Left ventricle myocardium superior (tissue), 1 donor: Measurements from ENCODE around the gene OR2S2. TPM values are rescaled to one million over a fixed set of nuclear protein-coding genes. Genes with fewer than 3 reads are reported as not detected.

Experiments used
- ATAC-seq: fragments of 200-7000 bp; cut with Tn5 transposase; one replicate; pipeline ENCODE4 v1.9.1; 2020; ENCODE audit warnings: mild to moderate bottlenecking, moderate library complexity
- DNase-seq: peaks from one replicate; pipeline ENCODE4 v3.0.0-alpha.2; 2020
- intact Hi-C: fragments of 100-400 bp; cut with micrococcal nuclease; formaldehyde crosslinking; loops from one replicate; pipeline ENCODE4 v1.11.0; 2022
- total RNA-seq: library from RNA; stranded (reverse); fragmentation: NEBNext Ultra II Directional; extraction: Animal tissue kit (Norgen Biotek cat#: 25700); gene quantifications from one replicate; pipeline ENCODE4 v1.2.1, GENCODE V29; 2021
- donor health status: DM: no; HTN: yes; CAD: no; lungs with severe emphysema.

OR2S2 gene
- total RNA-seq, 1 donor from 2014 or later = not detected

DNA sequence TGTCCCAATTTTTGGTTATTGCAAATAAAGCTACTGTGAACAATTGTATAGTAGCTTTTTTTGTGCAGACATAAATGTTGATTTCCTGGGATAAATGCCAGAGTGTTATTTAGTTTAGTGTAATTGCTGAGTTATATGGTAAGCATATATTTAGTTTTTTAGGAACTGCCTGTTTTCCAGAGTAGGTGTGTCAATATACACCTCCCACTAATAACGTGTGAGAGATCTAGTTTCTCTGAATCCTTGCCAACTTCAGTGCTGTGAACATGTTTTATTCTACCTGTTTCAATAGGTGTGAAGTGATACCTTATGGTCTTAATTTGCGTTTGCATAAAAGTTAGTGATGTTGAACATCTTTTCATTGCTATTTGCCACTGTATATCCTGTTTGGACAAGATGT, 9.1 kb upstream of the OR2S2 start:
- DNase-seq (no peak), ATAC-seq (no peak)
- intact Hi-C loops = no loop called here

- DNase-seq (no peak), ATAC-seq (no peak)
- intact Hi-C loops = no loop called here
Measured at GRCh38 chr9:35966433-35966832, 8.5 kb upstream of the OR2S2 start.

- intact Hi-C loops = no loop called here
- DNase-seq (no peak), ATAC-seq (no peak)
Measured at GRCh38 chr9:35965011-35965410, 7.1 kb upstream of the OR2S2 start.

- intact Hi-C loops = no loop called here
- ATAC-seq (peak; percentile 85), DNase-seq (peak; percentile 56)
Measured at GRCh38 chr9:35962126-35962906, 4.4 kb upstream of the OR2S2 start.

- intact Hi-C loops = no loop called here
- DNase-seq (no peak), ATAC-seq (no peak)
Measured at GRCh38 chr9:35960039-35960655, 2.2 kb upstream of the OR2S2 start.

DNA sequence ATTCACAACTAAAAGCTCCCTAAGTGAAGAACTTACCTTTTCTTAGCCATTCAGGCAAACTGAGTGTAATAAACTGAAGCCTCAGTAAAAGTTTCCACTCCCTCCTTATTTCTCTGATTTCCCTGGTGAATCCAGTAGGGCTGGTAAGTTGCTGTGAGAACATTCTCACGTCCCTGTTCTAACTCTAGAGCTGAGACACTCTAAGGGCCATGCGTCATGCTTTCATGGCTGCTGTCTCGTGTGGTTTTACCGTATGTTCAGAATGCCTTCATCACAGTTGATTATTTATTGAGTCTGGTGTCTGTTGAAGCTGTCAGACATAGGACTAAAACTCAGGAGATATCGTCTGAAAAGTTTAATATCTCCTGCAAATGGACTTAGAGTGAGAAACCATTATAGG, 1.3 kb downstream of the OR2S2 start:
- intact Hi-C loops = loop anchor here (5.0 kb wide), 1 partner anchor 61 kb away; no protein-coding TSS in a partner anchor
- no peak for DNase-seq
- ATAC-seq = no peak

DNA sequence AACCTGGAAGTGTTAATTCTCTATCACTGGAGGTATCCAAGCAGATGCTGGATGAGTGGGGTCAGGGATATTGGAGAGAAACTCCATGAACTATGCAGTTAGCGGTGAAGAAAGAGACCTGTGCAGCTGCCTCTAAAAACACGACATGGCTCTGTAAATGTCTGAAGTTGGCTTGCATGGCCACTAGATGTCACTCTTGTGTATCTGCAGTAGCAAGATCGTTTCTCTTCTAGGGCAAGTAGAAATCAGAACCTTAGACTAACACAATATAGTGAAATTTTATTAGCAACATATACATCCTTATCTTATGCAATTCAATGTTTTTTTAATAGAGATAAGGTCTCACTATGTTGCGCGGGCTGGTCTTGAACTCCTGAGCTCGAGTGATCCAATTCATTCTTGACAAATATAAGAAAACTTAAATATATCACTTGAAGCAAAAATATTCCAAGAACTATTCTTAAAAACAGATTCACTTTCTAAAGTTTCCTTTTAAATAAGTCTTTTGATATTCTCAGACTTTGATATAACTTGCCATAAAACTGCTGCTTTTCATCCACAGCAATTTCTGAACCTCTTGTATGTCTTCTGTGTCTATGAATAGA, 2.9 kb downstream of the OR2S2 start:
- ATAC-seq (peak; percentile 80), DNase-seq (no peak)

GRCh38 chr9:35952526-35953191, 5.3 kb downstream of the OR2S2 start:
- ATAC-seq (no peak), DNase-seq (no peak)
- intact Hi-C loops = no loop called here

More for the DNA sequence above, 2.9 kb downstream of the OR2S2 start:
- intact Hi-C loops = loop anchor here (5.0 kb wide), 1 partner anchor 62 kb away; no protein-coding TSS in a partner anchor

DNA sequence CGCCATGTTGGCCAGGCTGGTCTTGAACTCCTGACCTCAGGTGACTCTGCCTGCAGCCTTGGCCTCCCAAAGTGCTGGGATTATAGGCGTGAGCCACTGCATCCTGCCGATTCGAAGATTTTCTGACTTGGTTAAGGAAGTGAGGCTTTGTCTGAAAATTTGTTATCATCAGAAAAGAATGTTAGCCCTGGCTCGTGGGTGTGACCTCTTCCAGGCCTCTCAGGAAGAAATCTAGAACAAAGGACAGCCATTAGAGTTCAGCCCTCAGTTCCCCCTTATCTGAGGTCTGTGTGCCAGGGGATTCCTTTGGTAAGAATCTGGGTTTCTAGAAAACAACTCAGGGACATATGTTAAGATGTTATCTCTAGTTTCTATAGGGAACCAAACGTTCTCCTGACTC, 6.2 kb downstream of the OR2S2 start:
- peak; percentile 66 for ATAC-seq
- DNase-seq = no peak
- intact Hi-C loops = no loop called here

GRCh38 chr9:35948901-35949318, 9.0 kb downstream of the OR2S2 start:
- intact Hi-C loops = no loop called here
- ATAC-seq = peak; percentile 29
- DNase-seq = no peak

DNA sequence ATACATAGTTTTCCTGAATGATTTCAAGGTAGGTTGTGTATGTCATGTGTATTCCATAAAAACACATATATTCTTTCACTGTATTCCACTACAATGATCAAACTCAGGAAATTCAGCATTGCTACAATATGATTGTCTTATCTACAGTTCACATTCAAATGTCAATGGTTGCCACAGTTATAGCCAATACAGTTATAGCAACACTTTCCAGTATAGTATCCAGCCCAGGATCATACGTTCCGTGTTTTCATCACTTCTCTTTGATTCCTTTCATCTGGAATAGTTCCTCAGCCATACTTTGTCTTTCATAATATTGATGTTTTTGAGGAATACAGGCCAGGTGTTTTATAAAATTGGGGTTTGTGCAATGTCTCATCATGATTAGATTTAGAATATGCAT, 9.5 kb downstream of the OR2S2 start:
- no peak for DNase-seq
- intact Hi-C loops = no loop called here
- ATAC-seq = no peak

DNA sequence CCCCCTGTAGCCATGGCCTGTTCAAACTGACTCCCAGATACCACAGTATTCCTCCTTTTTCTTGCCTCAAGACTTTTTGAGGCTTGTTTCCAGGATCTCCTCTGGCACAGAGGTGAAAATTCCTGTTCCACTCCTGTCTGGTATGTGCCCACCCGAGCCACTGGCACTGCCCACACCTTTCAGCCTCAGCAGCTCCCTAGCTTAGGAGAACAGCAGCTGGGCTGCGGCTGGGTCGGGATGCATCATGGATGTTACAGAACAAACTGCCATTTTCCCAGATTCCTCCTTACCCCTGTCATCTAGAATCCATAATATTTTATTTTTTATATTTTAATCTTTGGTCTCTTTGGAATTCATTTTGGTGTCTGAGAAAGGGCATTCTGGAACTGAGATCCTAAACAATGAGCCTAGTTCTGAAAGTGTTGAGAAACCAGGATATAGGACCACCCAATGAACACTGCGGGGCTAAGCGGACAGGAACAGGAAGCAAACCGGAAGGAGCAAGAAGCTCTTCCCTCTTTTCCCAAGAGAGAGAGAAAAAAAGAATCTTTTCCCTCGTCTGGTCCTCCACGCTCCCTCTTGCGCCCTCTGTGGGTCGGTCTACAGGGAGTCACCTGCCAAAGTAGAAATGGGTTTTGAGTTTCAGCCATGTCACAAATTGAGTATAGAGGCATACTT, 12.5 kb downstream of the OR2S2 start:
- DNase-seq (peak; percentile 90), ATAC-seq (peak; percentile 85)
- intact Hi-C loops = loop anchor here (2.0 kb wide), 1 partner anchor 43 kb away; no protein-coding TSS in a partner anchor

DNA sequence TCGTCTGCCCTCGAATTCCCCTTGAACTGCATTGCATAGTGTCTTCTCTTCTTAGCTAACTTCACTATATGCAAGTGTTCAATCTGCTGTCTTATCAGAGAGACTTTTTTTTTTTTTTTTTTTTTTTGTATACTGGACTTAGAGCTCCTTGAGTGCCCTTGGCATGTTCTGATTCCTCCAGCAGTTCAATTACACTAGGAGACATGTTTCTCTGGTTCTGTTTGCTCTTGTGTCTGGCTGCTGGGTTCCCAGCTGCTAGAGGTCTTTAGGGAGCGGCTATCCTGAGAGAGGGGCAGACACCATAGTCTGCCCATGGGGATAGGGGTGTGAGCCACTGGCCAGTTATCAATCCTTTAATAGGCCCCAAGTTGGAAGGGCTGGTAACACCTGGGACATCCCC, 13.1 kb downstream of the OR2S2 start:
- ATAC-seq = no peak

GRCh38 chr9:35944173-35944572, 13.8 kb downstream of the OR2S2 start:
- ATAC-seq (no peak), DNase-seq (no peak)
- intact Hi-C loops = no loop called here

More for the DNA sequence above, 13.1 kb downstream of the OR2S2 start:
- no peak for DNase-seq
- intact Hi-C loops = no loop called here

DNA sequence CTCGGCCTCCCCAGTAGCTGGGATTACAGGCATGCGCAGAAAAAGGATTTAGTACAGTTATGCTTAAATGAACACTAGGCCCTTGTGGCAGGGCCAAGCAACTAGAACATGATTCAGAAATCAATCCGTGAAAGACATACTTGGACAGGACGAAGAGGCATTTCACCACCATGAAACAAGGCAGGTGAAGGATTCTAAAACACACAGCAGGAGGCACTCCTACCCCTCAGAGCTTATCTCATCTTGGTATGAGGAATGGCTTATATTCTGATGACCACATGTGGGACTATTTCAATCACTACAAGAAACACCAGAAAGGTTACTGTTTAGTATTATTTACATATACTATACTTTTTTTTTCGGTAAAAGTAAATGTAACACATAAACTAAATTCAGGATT, 15.7 kb downstream of the OR2S2 start:
- intact Hi-C loops = no loop called here
- ATAC-seq (no peak), DNase-seq (no peak)

DNA sequence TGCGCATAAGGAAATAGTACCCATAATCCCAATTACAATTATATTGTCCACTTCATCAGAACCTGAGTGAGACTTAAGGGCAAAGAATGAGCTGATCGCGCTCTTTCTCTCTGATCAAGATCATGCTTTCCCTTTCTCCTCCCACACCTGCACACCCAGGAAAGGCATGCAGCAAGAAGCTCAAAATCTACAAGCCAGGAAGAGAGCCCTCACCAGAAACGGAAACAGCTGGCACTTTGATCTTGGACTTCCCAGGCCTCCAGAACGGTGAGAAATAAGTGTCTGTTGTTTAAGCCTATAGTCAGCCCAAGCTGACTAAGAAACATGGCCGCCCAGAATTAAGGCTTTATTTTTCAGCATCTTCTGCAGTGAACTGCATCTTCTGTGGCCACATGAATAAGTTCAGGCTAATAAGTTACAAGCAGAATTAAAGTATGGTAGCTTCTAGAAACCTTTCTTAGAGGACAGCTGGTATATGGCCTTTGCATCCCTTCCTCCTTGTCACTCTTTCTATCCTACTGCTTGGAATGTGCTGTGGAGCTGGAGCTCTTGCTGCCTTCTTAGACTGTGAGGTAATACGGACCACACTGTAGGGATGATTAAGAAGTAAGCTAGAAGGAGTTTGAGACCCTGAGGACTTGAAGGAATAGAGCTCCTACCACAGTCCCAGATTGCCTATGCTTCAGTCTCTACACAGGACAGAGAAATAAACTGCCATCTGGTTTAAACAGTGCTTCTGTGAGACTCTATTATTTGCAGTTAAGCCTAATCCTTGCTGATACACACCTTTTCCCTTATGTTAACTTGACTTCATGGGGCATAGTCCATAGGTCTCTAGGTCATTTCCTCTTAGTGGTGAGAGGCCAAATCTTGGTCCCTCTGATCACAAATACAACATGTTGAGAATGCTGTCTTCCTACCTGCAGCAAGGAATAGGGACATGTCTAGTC, 17.2 kb downstream of the OR2S2 start:
- intact Hi-C loops = no loop called here
- no peak for DNase-seq
- ATAC-seq = no peak

DNA sequence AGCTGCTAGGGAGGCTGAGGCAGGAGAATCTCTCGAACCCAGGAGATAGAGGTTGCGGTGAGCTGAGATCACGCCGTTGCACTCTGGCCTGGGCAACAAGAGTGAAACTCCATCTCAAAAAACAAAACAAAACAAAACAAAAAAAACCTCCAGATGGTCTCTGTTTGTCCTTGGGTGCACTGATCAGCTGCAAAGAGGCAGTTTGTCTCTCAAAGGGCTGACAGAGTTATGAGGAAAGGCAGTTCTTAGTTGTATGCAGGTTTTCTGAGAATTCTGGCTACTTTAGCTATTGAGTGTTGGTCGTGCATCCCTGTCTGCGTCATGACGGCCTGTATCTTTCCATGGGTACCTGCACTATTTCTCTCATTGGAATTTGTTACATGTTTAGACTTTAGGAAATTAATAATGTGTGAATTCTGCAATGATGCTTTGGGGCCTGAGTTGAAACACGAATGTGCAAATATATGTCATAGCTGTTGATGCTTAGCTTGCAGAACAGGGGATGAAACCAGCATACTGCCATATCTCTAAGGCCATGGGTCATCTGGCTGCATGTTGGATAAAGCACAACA, 18.2 kb downstream of the OR2S2 start:
- intact Hi-C loops = no loop called here
- ATAC-seq = no peak
- DNase-seq = no peak
